HG03575 (cell line): Measurements from ENCODE around the gene CACNA1E.

Source experiments
- ATAC-seq: cut with Tn5 transposase; IDR thresholded peaks from one replicate; pipeline ENCODE4 v1.9.1; 2021; ENCODE audit not compliant: unreplicated experiment, insufficient number of reproducible peaks, low FRiP score; ENCODE audit errors: extremely low read depth

Gene CACNA1E

GRCh38 chr1:181658581-181658980 lies 175.3 kb downstream of the CACNA1E start:
- ATAC-seq = no peak

- no peak for ATAC-seq
Measured at GRCh38 chr1:181659321-181659957, 176.1 kb downstream of the CACNA1E start.

GRCh38 chr1:181660621-181661020 lies 177.3 kb downstream of the CACNA1E start:
- ATAC-seq = no peak

- no peak for ATAC-seq
Measured at GRCh38 chr1:181661569-181661968, 178.3 kb downstream of the CACNA1E start.

- no peak for ATAC-seq
Measured at GRCh38 chr1:181662606-181663005, 179.3 kb downstream of the CACNA1E start.

- no peak for ATAC-seq
Measured at GRCh38 chr1:181664543-181664942, 181.2 kb downstream of the CACNA1E start.

- ATAC-seq = no peak
Measured at GRCh38 chr1:181669246-181669645, 185.9 kb downstream of the CACNA1E start.

GRCh38 chr1:181674617-181675016 lies 191.3 kb downstream of the CACNA1E start:
- no peak for ATAC-seq

GRCh38 chr1:181675091-181675917 lies 192.0 kb downstream of the CACNA1E start:
- ATAC-seq = no peak

GRCh38 chr1:181675918-181676190 lies 192.5 kb downstream of the CACNA1E start:
- ATAC-seq = no peak

- ATAC-seq = no peak
Measured at GRCh38 chr1:181676269-181676668, 193.0 kb downstream of the CACNA1E start.

- ATAC-seq = no peak
Measured at GRCh38 chr1:181680332-181680731, 197.0 kb downstream of the CACNA1E start.

- no peak for ATAC-seq
Measured at GRCh38 chr1:181680871-181681270, 197.6 kb downstream of the CACNA1E start.

- no peak for ATAC-seq
Measured at GRCh38 chr1:181685211-181685610, 201.9 kb downstream of the CACNA1E start.

GRCh38 chr1:181701891-181702290 lies 218.6 kb downstream of the CACNA1E start:
- no peak for ATAC-seq

- ATAC-seq = no peak
Measured at GRCh38 chr1:181704546-181704945, 221.2 kb downstream of the CACNA1E start.

GRCh38 chr1:181711820-181712219 lies 228.5 kb downstream of the CACNA1E start:
- no peak for ATAC-seq

- no peak for ATAC-seq
Measured at GRCh38 chr1:181712711-181713110, 229.4 kb downstream of the CACNA1E start.

- ATAC-seq = no peak
Measured at GRCh38 chr1:181714428-181714827, 231.1 kb downstream of the CACNA1E start.

GRCh38 chr1:181718034-181718433 lies 234.7 kb downstream of the CACNA1E start:
- ATAC-seq = no peak
